GM23338 (cell line): ENCODE measurements around the gene JMJD1C.
"Not testable (repeated sequence)": the region's sequence is repeated elsewhere in the genome, so short reads cannot be mapped to it uniquely, and the experiment has no call there.

Experiments
- CREB1 ChIP-seq: fragments of 250-450 bp; sonication (Bioruptor Pico); IDR thresholded peaks from 2 replicates; pipeline ENCODE4 v1.5.0; 2020; ENCODE audit warnings: low read depth, mild to moderate bottlenecking, moderate library complexity
- CTCF ChIP-seq, 2 experiments: fragments of 200-600 bp in 1 of 2; sonication (generic) in 1 of 2; conservative IDR thresholded peaks; 2 replicates each; pipeline versions ENCODE4 v1.5.1 to v1.6.1; 2016 to 2017; ENCODE audit warnings: antibody characterized with exemption in 2 of 2, low read depth in 2 of 2, mild to moderate bottlenecking in 2 of 2, moderate library complexity in 1 of 2
- EZH2 ChIP-seq: fragments of 200-600 bp; sonication (generic); IDR thresholded peaks from one replicate; pipeline ENCODE4 v1.8.0; 2017; ENCODE audit warnings: antibody characterized with exemption, mild to moderate bottlenecking, low read depth; ENCODE audit not compliant: unreplicated experiment
- EZH2phosphoT487 ChIP-seq: fragments of 200-600 bp; sonication (generic); IDR thresholded peaks from one replicate; pipeline ENCODE4 v1.8.1; 2018; ENCODE audit warnings: antibody characterized with exemption; ENCODE audit not compliant: unreplicated experiment
- JUNB ChIP-seq: IDR thresholded peaks from one replicate; pipeline ENCODE4 v1.6.1; 2016; ENCODE audit warnings: antibody characterized with exemption; ENCODE audit not compliant: unreplicated experiment
- REST ChIP-seq: IDR thresholded peaks from one replicate; pipeline ENCODE4 v1.6.1; 2018; ENCODE audit warnings: antibody characterized with exemption; ENCODE audit not compliant: unreplicated experiment

- not testable (repeated sequence) for TF ChIP-seq EZH2; CTCF (conservative IDR thresholded peaks at IDR 0.05; ENCODE audit: low read depth in 2 of 2); JUNB; REST; CREB1 (CRISPR knock-in tag); EZH2phosphoT487
Observed at GRCh38 chr10:63283901-63284300, 181.9 kb downstream of the JMJD1C start.
